H1 (cell line): ENCODE measurements around the gene CACNB2.

Experiments used
- GABPA ChIP-seq: IDR thresholded peaks from 2 replicates; pipeline ENCODE4 v1.6.1; 2011; ENCODE audit warnings: mild to moderate bottlenecking, low read length, moderate library complexity, borderline replicate concordance; ENCODE audit not compliant: insufficient read depth
- TF ChIP-seq, protein P1 (sequence below): IDR thresholded peaks from 2 replicates; pipeline ENCODE4 v1.6.1; 2011; ENCODE audit warnings: low read length, improper control_type of control experiment

DNA sequence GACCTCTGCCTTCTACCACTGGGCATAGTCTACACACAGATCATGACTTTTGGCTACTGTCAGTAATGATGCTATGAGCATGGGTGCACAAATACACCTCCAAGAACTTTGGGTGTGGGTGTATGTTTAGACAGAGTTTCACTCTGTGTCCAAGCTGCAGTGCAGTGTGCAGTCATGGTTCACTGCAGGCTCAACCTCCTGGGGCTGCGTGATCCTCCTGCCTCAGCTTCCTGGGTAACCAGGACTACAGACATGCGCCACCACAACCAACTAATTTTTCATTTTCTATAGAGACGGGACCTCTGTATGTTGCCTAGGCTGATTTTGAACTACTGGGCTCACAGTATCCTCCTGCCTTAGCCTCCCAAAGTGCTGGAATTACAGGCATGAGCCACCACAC, 316.8 kb downstream of the CACNB2 start:
- TF ChIP-seq GABPA = no peak
- TF ChIP-seq, protein P1, sequence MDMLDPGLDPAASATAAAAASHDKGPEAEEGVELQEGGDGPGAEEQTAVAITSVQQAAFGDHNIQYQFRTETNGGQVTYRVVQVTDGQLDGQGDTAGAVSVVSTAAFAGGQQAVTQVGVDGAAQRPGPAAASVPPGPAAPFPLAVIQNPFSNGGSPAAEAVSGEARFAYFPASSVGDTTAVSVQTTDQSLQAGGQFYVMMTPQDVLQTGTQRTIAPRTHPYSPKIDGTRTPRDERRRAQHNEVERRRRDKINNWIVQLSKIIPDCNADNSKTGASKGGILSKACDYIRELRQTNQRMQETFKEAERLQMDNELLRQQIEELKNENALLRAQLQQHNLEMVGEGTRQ = no peak
